Adrenal gland (tissue), 19 donors: Measurements from ENCODE around the gene SH2D1A. TPM values are rescaled to one million over a fixed set of nuclear protein-coding genes. Genes with fewer than 3 reads are reported as not detected.
"Not testable (repeated sequence)": the region's sequence is repeated elsewhere in the genome, so short reads cannot be mapped to it uniquely, and the experiment has no call there.

ENCODE experiments used
- DNase-seq, 7 donors: peaks; one replicate each; pipeline ENCODE4 v3.0.0-alpha.2; 2019 to 2020
- H3K27ac ChIP-seq, 5 donors: fragments of 200-600 bp; sonication (generic) in 4 of 5; 1 replicate in 3 of 5; 2 replicates in 2 of 5; pipeline versions ENCODE4 v1.5.1 to v1.8.0; 2016 to 2020; ENCODE audit warnings: mild to moderate bottlenecking in 1 of 5
- H3K27me3 ChIP-seq: fragments of 200-600 bp; 2 replicates; pipeline ENCODE4 v1.8.0; 2021
- H3K36me3 ChIP-seq, 2 donors: fragments of 200-600 bp; replicated peaks in 1 of 2; 1 replicate in 1 of 2; 2 replicates in 1 of 2; pipeline versions ENCODE4 v1.5.1 to v1.8.0; 2018 to 2022
- H3K4me1 ChIP-seq, 2 donors: fragments of 200-600 bp; replicated peaks in 1 of 2; 1 replicate in 1 of 2; 2 replicates in 1 of 2; pipeline versions ENCODE4 v1.5.1 to v1.8.0; 2018 to 2021
- H3K4me3 ChIP-seq, 4 donors: fragments of 200-600 bp; sonication (generic) in 3 of 4; one replicate each; pipeline ENCODE4 v1.5.1; 2016 to 2018
- H3K9me3 ChIP-seq, 3 donors: fragments of 200-600 bp; sonication (generic) in 1 of 3; replicated peaks in 1 of 3; 1 replicate in 2 of 3; 2 replicates in 1 of 3; pipeline versions ENCODE4 v1.5.1 to v1.8.0; 2016 to 2021
- POLR2A ChIP-seq, 2 donors: fragments of 450-650 bp; IDR thresholded peaks; one replicate each; pipeline ENCODE4 v1.6.1; 2017; ENCODE audit warnings: antibody characterized with exemption in 2 of 2, mild to moderate bottlenecking in 2 of 2, moderate library complexity in 1 of 2
- WGBS, 4 donors: extraction: QIAGEN DNeasy Blood & Tissue Kit in 2 of 4; methylation state at CpG; one replicate each; pipeline versions ENCODE4 v1.1.5 to v1.1.7; 2013 to 2017; 5-methylcytosine and 5-hydroxymethylcytosine counted together
- intact Hi-C, 2 donors: fragments of 100-400 bp; cut with DNase I; formaldehyde crosslinking; loops; one replicate each; pipeline versions ENCODE4 v1.14.1 to v1.15.0; 2022 to 2023
- long read RNA-seq, 10 donors: library from polyadenylated mRNA in 3 of 10; unstranded in 2 of 10; stranded (forward) in 1 of 10; transcript quantifications; one replicate each; pipeline ENCODE4 v2.0.0 and lab custom pipeline, GENCODE V29; 2021 to 2026
- polyA plus RNA-seq, 3 donors: library from polyadenylated mRNA; stranded (reverse); fragments of 200-250 nt in 2 of 3; fragments of 350-450 nt in 1 of 3; fragmentation: Illumina TruSeq in 1 of 3; extraction: RNeasy Lipid Tissue Mini Kit (QIAGEN cat#74804) in 1 of 3; gene quantifications; one replicate each; pipeline ENCODE4 v1.2.3, GENCODE V29; 2013 to 2014
- total RNA-seq, 9 donors: library from RNA; depleted of rRNA in 4 of 9; stranded (reverse); fragments of >200 nt in 4 of 9; fragments of 120-200 nt in 1 of 9; fragmentation: NEBNext Ultra II Directional in 1 of 9; extraction: Animal tissue kit (Norgen Biotek cat#: 25700) in 1 of 9; gene quantifications; one replicate each; pipeline versions ENCODE4 v1.1.0 to v1.2.4, GENCODE V29; 2013 to 2023
- TF ChIP-seq, protein P1 (sequence below), 6 experiments: fragments of 450-650 bp in 4 of 6; fragments of 200-600 bp in 2 of 6; sonication (generic) in 1 of 6; IDR thresholded peaks; 1 replicate in 5 of 6; 2 replicates in 1 of 6; pipeline versions ENCODE4 v1.5.1 to v1.8.0; 2016 to 2021; ENCODE audit warnings: antibody characterized with exemption in 6 of 6, mild to moderate bottlenecking in 2 of 6, moderate library complexity in 1 of 6
- donor health status: healthy with polysubstance abuse.
- donor health status: Bipolar disorder and iron deficiency.
- donor health status: DM: yes; HTN: yes; CAD: no.
- donor health status: DM: no; HTN: no; CAD: no.
- donor health status: DM: no; HTN: no; CAD: no.
- donor health status: DM: yes; HTN: yes; CAD: no.

The SH2D1A gene
- 1 to 10 TPM in 2 of 9 donors, under 1 TPM in 4, not detected in 3; 0.06 to 1.4 (median 0.47) TPM for total RNA-seq
- polyA plus RNA-seq, result under 1 TPM; 0.10 to 0.48 (median 0.35) TPM
- long read RNA-seq, donor 1, result 0 reads
- long read RNA-seq, donor 2, result 0 reads
- long read RNA-seq, donor 3, result 0 reads
- long read RNA-seq, donor 4, partial matches to known transcripts, result 0 of 1 reads
- long read RNA-seq, donor 4, other reads (novel, unspliced or antisense), result 0 of 1 reads
- long read RNA-seq, donor 5, result 0 reads
- long read RNA-seq, donor 6, partial matches to known transcripts, result 1 of 1 reads
- long read RNA-seq, donor 6, other reads (novel, unspliced or antisense), result 0 of 1 reads
- long read RNA-seq, donor 7, result 0 reads
- long read RNA-seq, donor 8, result 0 reads
- long read RNA-seq, donor 9, partial matches to known transcripts, result 0 of 1 reads
- long read RNA-seq, donor 9, other reads (novel, unspliced or antisense), result 0 of 1 reads
- long read RNA-seq, donor 10, result 0 reads

DNA sequence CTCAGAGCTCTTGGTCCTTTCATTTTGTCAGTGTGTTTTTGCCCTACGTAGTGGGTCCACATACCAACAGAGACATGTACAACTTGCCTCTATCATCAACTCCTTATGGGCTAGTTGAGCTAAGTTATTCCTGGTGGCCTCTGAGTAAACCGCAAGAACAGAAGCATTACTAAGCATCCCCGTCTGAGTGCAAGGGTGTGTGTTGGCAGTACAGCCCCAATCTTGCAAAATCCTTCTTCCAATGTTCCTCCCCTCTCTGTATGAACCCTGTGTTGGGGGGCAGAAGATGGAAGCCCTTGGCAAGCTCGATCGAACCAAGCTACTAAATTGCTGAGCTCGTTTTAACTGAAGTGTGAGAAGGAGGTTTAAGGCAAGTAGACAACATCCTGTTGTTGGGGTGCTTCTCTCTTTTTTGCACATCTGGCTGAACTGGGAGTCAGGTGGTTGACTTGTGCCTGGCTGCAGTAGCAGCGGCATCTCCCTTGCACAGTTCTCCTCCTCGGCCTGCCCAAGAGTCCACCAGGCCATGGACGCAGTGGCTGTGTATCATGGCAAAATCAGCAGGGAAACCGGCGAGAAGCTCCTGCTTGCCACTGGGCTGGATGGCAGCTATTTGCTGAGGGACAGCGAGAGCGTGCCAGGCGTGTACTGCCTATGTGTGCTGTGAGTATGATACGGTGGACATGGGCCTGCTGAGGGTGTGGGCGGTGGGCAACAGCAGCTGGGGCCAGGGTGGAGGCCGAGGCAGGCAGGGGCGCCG lies at the start of gene SH2D1A:
Gene SH2D1A (plus strand): TSS at position 447 of the 760 bp plus-strand sequence. CDS start 80 bp downstream, at position 527.
- no peaks in the 10 kb centered on the region for H3K4me1 ChIP-seq
- no peaks in the 10 kb centered on the region for H3K27me3 ChIP-seq
- intact Hi-C loops, result no loop called here
- H3K9me3 ChIP-seq, result no peaks in the 10 kb centered on the region
- H3K36me3 ChIP-seq, result no peaks in the 10 kb centered on the region
- WGBS, 4 donors, result 60 to 80% (median 71%) methylated on average over 7 to 19 of the region's 19 CpGs
- H3K27ac ChIP-seq, result no peak within 1 kb of the TSS
- DNase-seq, result no peak
- TF ChIP-seq POLR2A (IDR thresholded peaks at IDR 0.05), result no peak
- TF ChIP-seq, protein P1, sequence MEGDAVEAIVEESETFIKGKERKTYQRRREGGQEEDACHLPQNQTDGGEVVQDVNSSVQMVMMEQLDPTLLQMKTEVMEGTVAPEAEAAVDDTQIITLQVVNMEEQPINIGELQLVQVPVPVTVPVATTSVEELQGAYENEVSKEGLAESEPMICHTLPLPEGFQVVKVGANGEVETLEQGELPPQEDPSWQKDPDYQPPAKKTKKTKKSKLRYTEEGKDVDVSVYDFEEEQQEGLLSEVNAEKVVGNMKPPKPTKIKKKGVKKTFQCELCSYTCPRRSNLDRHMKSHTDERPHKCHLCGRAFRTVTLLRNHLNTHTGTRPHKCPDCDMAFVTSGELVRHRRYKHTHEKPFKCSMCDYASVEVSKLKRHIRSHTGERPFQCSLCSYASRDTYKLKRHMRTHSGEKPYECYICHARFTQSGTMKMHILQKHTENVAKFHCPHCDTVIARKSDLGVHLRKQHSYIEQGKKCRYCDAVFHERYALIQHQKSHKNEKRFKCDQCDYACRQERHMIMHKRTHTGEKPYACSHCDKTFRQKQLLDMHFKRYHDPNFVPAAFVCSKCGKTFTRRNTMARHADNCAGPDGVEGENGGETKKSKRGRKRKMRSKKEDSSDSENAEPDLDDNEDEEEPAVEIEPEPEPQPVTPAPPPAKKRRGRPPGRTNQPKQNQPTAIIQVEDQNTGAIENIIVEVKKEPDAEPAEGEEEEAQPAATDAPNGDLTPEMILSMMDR (IDR thresholded peaks at IDR 0.05), result no peak
- H3K4me3 ChIP-seq, result no peak within 1 kb of the TSS

DNA sequence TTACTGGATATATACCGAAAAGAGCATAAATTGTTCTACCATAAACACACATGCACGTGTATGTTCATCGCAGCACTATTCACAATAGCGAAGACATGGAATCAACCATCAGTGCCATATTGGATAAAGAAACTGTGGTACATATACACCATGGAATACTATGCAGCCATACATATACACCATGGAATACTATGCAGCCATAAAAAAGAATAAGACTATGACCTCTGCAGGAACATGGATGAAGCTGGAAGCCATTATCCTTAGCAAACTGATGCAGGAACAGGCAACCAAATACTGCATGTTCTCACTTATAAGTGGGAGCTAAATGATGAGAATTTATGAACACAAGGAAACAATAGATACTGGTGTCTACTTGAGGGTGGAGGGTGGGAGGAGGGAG lies 47.0 kb upstream of the SH2D1A start:
- H3K27ac ChIP-seq, H3K9me3 ChIP-seq, H3K27me3 ChIP-seq, intact Hi-C loops, H3K36me3 ChIP-seq, H3K4me1 ChIP-seq, H3K4me3 ChIP-seq, DNase-seq: not testable (repeated sequence)
- whole genome bisulfite sequencing, 4 donors, result 83 to 95% (median 93%) methylated on average over 1 to 4 of the region's 4 CpGs

DNA sequence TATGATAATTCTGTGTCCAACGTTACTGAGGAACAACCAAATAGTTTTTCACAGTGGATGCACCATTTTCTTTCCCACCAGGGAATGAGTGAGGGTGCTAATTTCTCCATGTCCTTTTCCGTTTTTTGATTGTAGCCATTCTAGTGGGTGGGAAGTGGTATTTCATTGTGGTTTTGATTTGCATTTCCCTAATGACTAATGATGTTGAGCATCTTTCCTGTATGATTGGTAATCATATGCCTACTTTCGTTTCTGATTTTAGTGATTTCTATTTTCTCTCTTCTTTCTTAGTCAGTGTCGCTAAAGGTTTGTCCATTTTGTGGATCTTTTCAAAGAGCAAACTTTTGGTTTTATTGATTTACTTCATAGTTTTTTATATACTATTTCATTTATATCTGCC lies 46.0 kb upstream of the SH2D1A start:
- WGBS, 4 donors, result 51 to 63% (median 59%) methylated on average over 4 of the region's 4 CpGs
- no peak for TF ChIP-seq POLR2A (IDR thresholded peaks at IDR 0.05)
- TF ChIP-seq, protein P1 (IDR thresholded peaks at IDR 0.05), result no peak
- intact Hi-C loops, result no loop called here

DNA sequence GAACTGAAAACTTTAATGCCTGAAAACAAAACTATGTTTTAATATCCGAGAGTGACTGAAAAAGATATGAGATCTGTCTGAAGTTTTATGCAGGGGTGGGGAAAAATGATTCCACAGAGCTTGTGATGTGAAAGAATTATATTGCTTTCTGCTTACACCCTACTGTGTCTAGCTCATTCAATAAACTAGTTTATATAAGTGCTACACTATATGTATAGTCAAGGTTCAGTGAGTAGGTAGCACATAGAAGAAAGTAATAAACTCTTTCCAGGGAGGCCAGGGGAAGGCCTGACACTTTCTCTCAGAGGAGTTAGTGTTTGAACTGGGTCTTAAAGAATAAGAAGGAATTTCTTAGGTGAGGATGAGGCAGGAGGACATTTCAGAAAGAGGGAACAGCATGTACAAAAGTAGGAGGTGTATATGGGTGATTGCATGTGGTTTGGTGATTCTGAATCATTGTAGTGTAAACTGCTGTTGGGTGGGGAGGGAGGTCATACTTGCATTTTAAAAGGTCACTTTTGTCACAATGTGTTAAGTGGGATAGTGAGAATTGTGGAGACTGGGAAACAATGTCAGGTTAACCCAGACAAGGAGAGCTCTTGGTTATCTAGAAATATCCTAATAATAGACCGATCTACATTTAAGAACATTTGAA lies 39.0 kb upstream of the SH2D1A start:
- no peak overlapping the region for H3K4me3 ChIP-seq
- intact Hi-C loops, result no loop called here
- no peak for DNase-seq
- no peak for TF ChIP-seq POLR2A (IDR thresholded peaks at IDR 0.05)
- TF ChIP-seq, protein P1 (IDR thresholded peaks at IDR 0.05), result no peak
- H3K36me3 ChIP-seq, result no peaks in the 10 kb centered on the region
- WGBS, 4 donors, result 55 to 65% (median 62%) methylated on average over 2 of the region's 2 CpGs
- H3K4me1 ChIP-seq, result no peaks in the 10 kb centered on the region
- H3K27ac ChIP-seq, result no peak overlapping the region
- no peaks in the 10 kb centered on the region for H3K27me3 ChIP-seq
- no peaks in the 10 kb centered on the region for H3K9me3 ChIP-seq

More for the DNA sequence above, 46.0 kb upstream of the SH2D1A start:
- H3K27me3 ChIP-seq, result no peaks in the 10 kb centered on the region
- no peaks in the 10 kb centered on the region for H3K36me3 ChIP-seq
- no peak overlapping the region for H3K4me3 ChIP-seq
- H3K4me1 ChIP-seq, result no peaks in the 10 kb centered on the region
- no peak for DNase-seq
- no peak overlapping the region for H3K27ac ChIP-seq
- H3K9me3 ChIP-seq, result no peaks in the 10 kb centered on the region
